ENCODE results near the gene NLRP9.

DNA sequence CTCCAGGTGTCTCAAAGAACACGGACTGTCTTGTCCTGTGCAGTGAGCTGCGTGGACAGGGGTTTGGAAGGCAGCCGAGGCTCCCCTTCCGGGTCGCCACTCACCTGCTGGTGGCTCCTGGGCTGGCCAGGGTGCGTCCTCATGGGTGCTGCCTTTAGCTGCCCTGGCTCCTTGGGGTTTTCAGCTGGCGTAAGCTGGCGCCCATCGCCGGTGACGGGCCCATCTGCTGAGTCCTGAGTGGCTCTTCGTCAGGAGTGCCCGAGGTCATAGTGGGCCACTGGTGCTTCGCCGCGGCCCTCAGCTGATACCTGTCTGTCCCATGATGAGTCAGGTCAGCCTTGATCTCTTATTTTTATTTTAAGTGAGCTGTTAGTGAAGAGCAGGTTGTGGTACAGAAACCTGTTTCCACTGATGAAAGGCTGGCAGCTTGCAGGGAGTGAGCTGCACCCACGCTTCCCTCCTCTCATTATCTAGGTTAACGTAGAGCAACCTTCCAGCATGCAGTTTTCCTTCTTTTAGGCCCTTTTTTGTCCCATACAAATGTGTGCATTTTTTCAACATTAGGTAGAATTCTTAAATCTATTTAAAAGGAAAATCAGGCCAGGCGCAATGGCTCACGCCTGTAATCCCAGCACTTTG lies 44.7 kb downstream of the NLRP9 start:
- TF ChIP-seq, protein P1, sequence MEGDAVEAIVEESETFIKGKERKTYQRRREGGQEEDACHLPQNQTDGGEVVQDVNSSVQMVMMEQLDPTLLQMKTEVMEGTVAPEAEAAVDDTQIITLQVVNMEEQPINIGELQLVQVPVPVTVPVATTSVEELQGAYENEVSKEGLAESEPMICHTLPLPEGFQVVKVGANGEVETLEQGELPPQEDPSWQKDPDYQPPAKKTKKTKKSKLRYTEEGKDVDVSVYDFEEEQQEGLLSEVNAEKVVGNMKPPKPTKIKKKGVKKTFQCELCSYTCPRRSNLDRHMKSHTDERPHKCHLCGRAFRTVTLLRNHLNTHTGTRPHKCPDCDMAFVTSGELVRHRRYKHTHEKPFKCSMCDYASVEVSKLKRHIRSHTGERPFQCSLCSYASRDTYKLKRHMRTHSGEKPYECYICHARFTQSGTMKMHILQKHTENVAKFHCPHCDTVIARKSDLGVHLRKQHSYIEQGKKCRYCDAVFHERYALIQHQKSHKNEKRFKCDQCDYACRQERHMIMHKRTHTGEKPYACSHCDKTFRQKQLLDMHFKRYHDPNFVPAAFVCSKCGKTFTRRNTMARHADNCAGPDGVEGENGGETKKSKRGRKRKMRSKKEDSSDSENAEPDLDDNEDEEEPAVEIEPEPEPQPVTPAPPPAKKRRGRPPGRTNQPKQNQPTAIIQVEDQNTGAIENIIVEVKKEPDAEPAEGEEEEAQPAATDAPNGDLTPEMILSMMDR (IDR thresholded peaks at IDR 0.05; ENCODE audit: low read depth, low read length) = no peak
- no peak for TF ChIP-seq EZH2phosphoT487 (IDR thresholded peaks at IDR 0.05; ENCODE audit: low read depth)
